HCT116 (cell line): ENCODE measurements around the gene MSTO1. TPM values are rescaled to one million over a fixed set of nuclear protein-coding genes. Genes with fewer than 3 reads are reported as not detected.

Experiments
- ATAC-seq: fragments of 200-7000 bp; cut with Tn5 transposase; 2 replicates; pipeline ENCODE4 v1.9.1; 2020; ENCODE audit warnings: mild to moderate bottlenecking, moderate library complexity
- BruUV-seq: library from RNA; stranded (reverse); fragments of 400-500 nt; replicated peaks from 2 replicates; lab custom pipeline; 2021; lab: Mats Ljungman, UMichigan
- CTCF ChIA-PET: fragments of 300-600 bp; sonication (Branson Sonifier 250); formaldehyde crosslinking; loops from one replicate; lab custom pipeline; 2021; ENCODE audit warnings: antibody characterized with exemption; lab: Charles Lee
- POLR2A ChIA-PET: fragments of 300-600, 350-600 bp; sonication (Branson Sonifier 250); formaldehyde crosslinking; loops from one replicate; lab custom pipeline; 2021; ENCODE audit warnings: antibody characterized with exemption; lab: Charles Lee
- RAD21 ChIA-PET, 2 experiments: fragments of 300-600 bp; sonication (Branson Sonifier 250); formaldehyde crosslinking; loops; one replicate each; lab custom pipeline; 2023; ENCODE audit warnings: low total read pairs in 2 of 2; ENCODE audit not compliant: uncharacterized antibody in 2 of 2, unreplicated experiment in 2 of 2, low non-redundant PET in 1 of 2; lab: Charles Lee
- DNase-seq: peaks from one replicate; pipeline ENCODE4 v3.0.0-alpha.2; 2010; ENCODE audit warnings: low read depth, low spot score
- H2AFZ ChIP-seq: fragments of 200-600 bp; shearing (Covaris generic), sonication (generic); 2 replicates; pipeline ENCODE4 v1.6.1; 2017; ENCODE audit warnings: low read depth, mixed run types, mixed read lengths, antibody characterized with exemption, low read length; ENCODE audit not compliant: poor library complexity, severe bottlenecking
- H3K27ac ChIP-seq: 2 replicates; pipeline ENCODE4 v1.5.1; 2012; ENCODE audit warnings: low read depth, low read length
- H3K27me3 ChIP-seq: fragments of 200-600 bp; sonication (generic); 2 replicates; pipeline ENCODE4 v1.6.1; 2016; ENCODE audit warnings: mixed run types, low read length, mixed read lengths; ENCODE audit not compliant: insufficient read depth
- H3K36me3 ChIP-seq, 2 experiments: fragments of 200-500 bp in 1 of 2; fragments of 200-600 bp in 1 of 2; sonication (Bioruptor generic) in 1 of 2; sonication (generic) in 1 of 2; 2 replicates each; pipeline versions ENCODE4 v1.5.1 to v1.6.1; 2014 to 2016; ENCODE audit warnings: low read length in 2 of 2, inconsistent platforms in 1 of 2, mixed read lengths in 1 of 2, mixed run types in 1 of 2; ENCODE audit not compliant: insufficient read depth in 2 of 2, control insufficient read depth in 1 of 2
- H3K4me1 ChIP-seq, 2 experiments: fragments of 200-600 bp in 1 of 2; sonication (generic) in 1 of 2; 2 replicates each; pipeline versions ENCODE4 v1.5.1 to v1.6.1; 2012 to 2017; ENCODE audit warnings: low read length in 2 of 2, inconsistent platforms in 1 of 2, mild to moderate bottlenecking in 1 of 2, mixed read lengths in 1 of 2, mixed run types in 1 of 2, moderate library complexity in 1 of 2; ENCODE audit not compliant: insufficient read depth in 2 of 2, control insufficient read depth in 1 of 2
- H3K4me2 ChIP-seq: fragments of 200-600 bp; sonication (generic); 2 replicates; pipeline ENCODE4 v1.6.1; 2017; ENCODE audit warnings: mixed run types, low read length, mixed read lengths
- H3K4me3 ChIP-seq, 2 experiments: fragments of 200-600 bp in 1 of 2; sonication (generic) in 1 of 2; replicated peaks in 1 of 2; 2 replicates each; pipeline ENCODE4 v1.5.1; 2011 to 2016; ENCODE audit warnings: low read length in 2 of 2, control low read depth in 1 of 2, low read depth in 1 of 2, mild to moderate bottlenecking in 1 of 2, mixed read lengths in 1 of 2, mixed run types in 1 of 2
- H3K79me2 ChIP-seq: fragments of 200-600 bp; sonication (generic); 2 replicates; pipeline ENCODE4 v1.6.1; 2017; ENCODE audit warnings: mild to moderate bottlenecking, mixed run types, low read length, moderate library complexity, mixed read lengths; ENCODE audit not compliant: insufficient read depth
- H3K9ac ChIP-seq: fragments of 200-600 bp; sonication (generic); 2 replicates; pipeline ENCODE4 v1.6.1; 2016; ENCODE audit warnings: low read length, mixed read lengths
- H3K9me2 ChIP-seq: fragments of 200-600 bp; sonication (generic), shearing (Covaris generic); 2 replicates; pipeline ENCODE4 v1.6.1; 2017; ENCODE audit warnings: mixed run types, mild to moderate bottlenecking, moderate library complexity; ENCODE audit not compliant: insufficient read depth
- H3K9me3 ChIP-seq, 2 experiments: fragments of 200-500 bp in 1 of 2; fragments of 200-600 bp in 1 of 2; sonication (Bioruptor generic) in 1 of 2; sonication (generic) in 1 of 2; 2 replicates each; pipeline ENCODE4 v1.6.1; 2014 to 2017; ENCODE audit warnings: low read length in 2 of 2, mixed read lengths in 2 of 2, inconsistent platforms in 1 of 2, low read depth in 1 of 2, mild to moderate bottlenecking in 1 of 2, mixed run types in 1 of 2, moderate library complexity in 1 of 2; ENCODE audit not compliant: control insufficient read depth in 1 of 2, insufficient read depth in 1 of 2
- H4K20me1 ChIP-seq: fragments of 200-600 bp; sonication (generic), shearing (Covaris generic); 2 replicates; pipeline ENCODE4 v1.6.1; 2017; ENCODE audit warnings: mixed run types, mild to moderate bottlenecking, moderate library complexity; ENCODE audit not compliant: insufficient read depth
- CBX3 ChIP-seq: IDR thresholded peaks from 2 replicates; pipeline ENCODE4 v1.6.1; 2012; ENCODE audit warnings: low read depth
- CTCF ChIP-seq, 3 experiments: fragments of 200-600 bp in 1 of 3; sonication (generic) in 1 of 3; IDR thresholded peaks in 2 of 3; conservative IDR thresholded peaks in 1 of 3; 2 replicates each; pipeline ENCODE4 v1.5.1; 2012 to 2017; ENCODE audit warnings: low read depth in 2 of 3, low read length in 2 of 3, antibody characterized with exemption in 1 of 3, borderline replicate concordance in 1 of 3, control low read depth in 1 of 3, mild to moderate bottlenecking in 1 of 3, mixed read lengths in 1 of 3, mixed run types in 1 of 3, moderate library complexity in 1 of 3; ENCODE audit not compliant: insufficient read depth in 1 of 3
- EGR1 ChIP-seq: IDR thresholded peaks from 2 replicates; pipeline ENCODE4 v1.6.1; 2012; ENCODE audit warnings: low read depth
- ELF1 ChIP-seq: IDR thresholded peaks from 2 replicates; pipeline ENCODE4 v1.6.1; 2012; ENCODE audit warnings: low read depth, borderline replicate concordance
- MAX ChIP-seq: IDR thresholded peaks from 2 replicates; pipeline ENCODE4 v1.6.1; 2012
- POLR2A ChIP-seq: IDR thresholded peaks from 2 replicates; pipeline ENCODE4 v1.7.0; 2011; ENCODE audit warnings: borderline replicate concordance; ENCODE audit not compliant: insufficient read depth, insufficient read length; ENCODE audit errors: extremely low read depth
- intact Hi-C: fragments of 100-400 bp; cut with micrococcal nuclease; formaldehyde crosslinking; loops from 2 replicates; pipeline ENCODE4 v1.10.0; 2022
- total RNA-seq: library from RNA; stranded (reverse); gene quantifications from one replicate; pipeline ENCODE4 v1.2.1, GENCODE V29; 2021; ENCODE audit not compliant: unreplicated experiment

The MSTO1 gene
- total RNA-seq, 1 experiment from 2014 or later = 56.4 TPM

GRCh38 chr1:155645648-155646047, 35.6 kb downstream of the MSTO1 start:
- Histone ChIP-seq H3K27me3 (no peaks in the 10 kb centered on the region), H3K4me2 (no peak overlapping the region), H3K9me3 (peaks cover 8 to 18% of the 10 kb centered on the region in 2 experiments; a peak in 2 of 4 replicates), H4K20me1 (no peaks in the 10 kb centered on the region), H3K9me2 (no peaks in the 10 kb centered on the region), H3K9ac (no peak overlapping the region), H3K4me3 (no peak overlapping the region), H3K36me3 (no peaks in the 10 kb centered on the region), H3K79me2 (no peaks in the 10 kb centered on the region), H2AFZ (no peak overlapping the region), H3K27ac (no peak overlapping the region), H3K4me1 (peaks cover 8 to 18% of the 10 kb centered on the region in 2 experiments; a peak in 3 of 4 replicates)
- TF ChIP-seq POLR2A (no peak), EGR1 (no peak), MAX (no peak), CBX3 (no peak)
- ChIA-PET RAD21 (no interaction called here), CTCF (no interaction called here), POLR2A (no interaction called here)
- BruUV-seq = no TSS peak
- intact Hi-C loops = no loop called here
- no peak for ATAC-seq
- no peak for DNase-seq

GRCh38 chr1:155646307-155646706, 36.3 kb downstream of the MSTO1 start:
- Histone ChIP-seq H3K4me3 (no peak overlapping the region), H3K36me3 (no peaks in the 10 kb centered on the region), H3K9me2 (no peaks in the 10 kb centered on the region), H3K9ac (no peak overlapping the region), H2AFZ (no peak overlapping the region), H4K20me1 (no peaks in the 10 kb centered on the region), H3K27me3 (no peaks in the 10 kb centered on the region), H3K27ac (no peak overlapping the region), H3K4me2 (no peak overlapping the region), H3K4me1 (peaks cover 10 to 24% of the 10 kb centered on the region in 2 experiments; a peak in 3 of 4 replicates), H3K9me3 (peaks cover 8 to 18% of the 10 kb centered on the region in 2 experiments; a peak in 2 of 4 replicates), H3K79me2 (no peaks in the 10 kb centered on the region)
- CTCF ChIA-PET = no interaction called here
- no TSS peak for BruUV-seq
- POLR2A ChIA-PET = no interaction called here
- DNase-seq (no peak), ATAC-seq (no peak)
- TF ChIP-seq POLR2A (no peak), CTCF (IDR thresholded peaks at IDR 0.05 in 2 of 3, conservative IDR thresholded peaks at IDR 0.05 in 1 of 3; ENCODE audit: borderline replicate concordance in 1 of 3, insufficient read depth in 1 of 3, low read depth in 2 of 3, low read length in 2 of 3) (no peak), ELF1 (no peak)
- intact Hi-C loops = no loop called here
- RAD21 ChIA-PET = no interaction called here
